LHCN-M2 (cell line): Measurements from ENCODE around the gene SLC12A2. TPM values are rescaled to one million over a fixed set of nuclear protein-coding genes. Genes with fewer than 3 reads are reported as not detected.

Experiments used
- DNase-seq: peaks from one replicate; pipeline ENCODE4 v3.0.0-alpha.2; 2012; ENCODE audit warnings: low read depth
- total RNA-seq: library from RNA; depleted of rRNA; stranded (reverse); fragments of >200 nt; gene quantifications from 2 replicates; pipeline ENCODE4 v1.2.3, GENCODE V29; 2014

The SLC12A2 gene
- total RNA-seq, 1 experiment from 2014 or later: 40.8 TPM

DNA sequence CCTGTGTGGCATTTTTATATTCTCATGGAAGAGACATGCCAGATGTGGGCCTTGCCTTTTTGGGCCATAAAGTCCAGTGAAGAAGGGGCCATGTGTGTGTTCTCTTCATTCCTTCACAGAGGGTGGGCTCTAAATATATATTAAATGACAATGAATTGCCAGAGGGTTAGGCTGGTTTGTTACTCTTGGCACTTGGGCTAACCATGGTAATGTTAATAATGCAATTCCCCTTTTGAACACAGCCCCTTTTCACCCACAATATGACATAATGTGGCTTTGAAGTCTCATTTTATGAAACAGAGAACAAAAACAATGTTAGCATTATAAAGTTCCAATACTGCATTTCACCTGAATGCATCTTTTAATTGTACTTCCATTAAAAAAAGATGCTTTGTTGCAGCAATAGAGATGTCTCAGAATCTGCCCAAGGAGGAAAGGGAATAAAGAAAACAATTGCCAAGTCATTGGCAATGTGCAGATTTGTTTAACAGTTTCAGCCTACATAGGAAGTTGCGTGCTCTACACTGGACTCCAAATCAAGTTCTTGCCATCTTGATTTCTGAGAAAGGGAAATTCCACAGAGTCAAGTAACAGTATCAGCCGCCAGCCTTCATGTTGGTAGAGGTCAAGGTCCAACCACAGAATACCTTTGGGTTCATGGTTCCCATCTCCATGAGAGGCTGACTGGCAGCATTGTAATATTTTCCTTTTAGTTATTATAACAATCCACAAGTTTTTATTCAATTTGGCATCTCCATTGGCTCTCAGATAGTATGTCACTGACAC, 141.9 kb downstream of the SLC12A2 start:
- peak; percentile 65 for DNase-seq

DNA sequence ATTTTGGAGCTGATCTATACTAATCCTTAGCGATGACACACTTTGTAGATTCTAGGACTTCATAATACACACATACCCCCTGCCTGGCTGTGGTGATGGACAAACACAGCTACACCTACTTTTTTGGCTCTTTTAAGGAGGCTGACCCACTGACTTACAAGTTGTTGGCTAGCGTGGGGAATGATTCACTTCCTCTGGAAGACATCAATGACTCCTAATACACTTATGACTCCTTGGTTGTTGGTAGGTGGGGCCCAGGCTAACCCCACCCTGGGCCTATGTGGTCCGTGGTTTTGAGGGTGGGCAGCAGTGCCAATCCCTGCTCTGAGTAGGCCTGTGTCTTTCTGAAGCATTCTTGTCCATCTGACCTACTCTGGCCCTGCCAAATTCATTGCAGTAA, 144.4 kb downstream of the SLC12A2 start:
- DNase-seq: peak; percentile 97

DNA sequence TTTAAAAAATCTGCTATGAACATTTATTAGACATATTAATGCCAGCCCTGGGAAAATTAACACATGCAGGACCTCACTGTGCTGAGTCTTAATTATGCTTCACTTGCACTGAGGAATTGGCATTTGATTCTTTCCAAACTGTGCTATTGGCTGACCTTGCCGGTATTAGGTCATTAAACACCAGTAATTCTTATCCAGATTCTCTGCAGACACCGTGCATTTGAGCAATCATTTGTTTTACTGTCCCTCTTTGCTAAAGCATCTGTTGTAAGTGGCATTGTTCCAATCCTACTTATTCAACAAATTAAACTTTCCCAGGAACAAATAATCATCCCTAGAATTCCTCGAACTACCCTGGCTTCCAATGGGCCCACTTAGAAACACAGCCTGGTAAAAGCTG, 145.0 kb downstream of the SLC12A2 start:
- DNase-seq: peak; percentile 78

DNA sequence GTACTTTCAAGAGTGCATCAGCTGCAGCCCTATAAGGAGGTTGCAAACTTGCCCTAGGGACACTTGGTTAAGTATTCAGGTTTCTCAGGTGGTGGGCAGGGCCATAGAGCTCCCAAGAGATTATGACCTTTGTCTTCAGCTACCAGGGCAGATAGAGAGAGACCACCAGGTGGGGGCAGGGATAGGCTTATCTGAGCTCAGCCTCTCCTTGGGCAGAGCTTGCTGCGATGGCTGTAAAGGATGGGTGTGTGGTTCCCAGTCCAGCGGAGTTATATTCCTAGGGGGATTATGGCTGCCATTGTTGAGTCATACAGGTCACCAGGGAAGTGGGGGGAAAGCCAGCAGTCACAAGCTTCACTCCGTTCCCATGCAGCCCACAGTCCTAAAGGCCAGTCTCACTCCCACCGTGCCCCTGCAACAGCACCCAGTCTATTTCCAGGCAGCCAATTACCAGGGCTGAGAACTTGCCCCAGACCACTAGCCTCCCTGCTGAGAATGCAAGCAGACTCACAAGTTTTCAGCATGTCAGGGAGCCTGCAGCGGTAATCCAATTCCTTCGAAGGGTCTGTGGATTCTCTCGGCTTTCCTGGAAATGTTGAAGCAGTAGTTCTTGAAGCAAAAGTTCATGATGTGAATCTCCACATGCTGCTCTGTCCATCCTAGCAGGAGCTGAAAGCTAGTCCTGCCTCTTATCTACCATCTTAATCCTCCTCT, 151.5 kb downstream of the SLC12A2 start:
- DNase-seq: no peak

DNA sequence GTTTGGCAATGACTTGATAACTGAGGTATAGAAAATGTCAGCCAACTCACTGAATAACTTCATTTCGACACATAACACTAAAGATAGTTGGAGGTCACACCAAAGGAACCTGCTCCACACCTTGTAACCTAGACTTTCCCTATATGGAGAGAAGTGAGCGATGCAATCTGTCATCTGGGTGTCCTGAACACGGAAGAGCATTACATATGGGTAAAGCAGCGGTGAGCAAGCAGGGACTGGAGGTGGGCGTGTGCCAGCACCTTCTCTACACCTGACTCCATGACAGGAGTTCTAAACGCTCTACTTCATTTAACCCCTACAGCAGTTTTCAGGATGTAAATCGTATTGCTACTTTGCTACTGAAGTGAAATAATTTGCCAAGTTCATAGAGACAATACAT, 152.8 kb downstream of the SLC12A2 start:
- no peak for DNase-seq

DNA sequence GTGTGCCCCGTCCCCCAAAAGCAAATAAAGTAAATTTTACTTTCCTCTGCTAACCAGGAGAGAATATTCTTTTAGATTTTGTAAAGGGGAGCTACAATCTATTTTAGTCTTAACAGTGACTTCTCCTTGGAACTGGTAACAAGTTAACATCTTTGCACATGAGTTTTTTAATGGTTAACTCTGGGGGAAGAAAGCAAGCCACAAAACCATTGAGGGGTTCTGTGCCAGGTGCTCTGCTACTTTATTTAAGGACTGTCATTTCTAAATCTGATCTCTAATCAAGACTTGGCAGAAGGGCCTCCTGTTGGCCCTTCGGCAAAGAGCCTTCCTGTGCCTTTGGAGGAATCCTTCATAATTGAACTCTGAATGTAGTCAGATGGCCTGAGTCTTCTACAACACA, 153.4 kb downstream of the SLC12A2 start:
- DNase-seq: no peak

DNA sequence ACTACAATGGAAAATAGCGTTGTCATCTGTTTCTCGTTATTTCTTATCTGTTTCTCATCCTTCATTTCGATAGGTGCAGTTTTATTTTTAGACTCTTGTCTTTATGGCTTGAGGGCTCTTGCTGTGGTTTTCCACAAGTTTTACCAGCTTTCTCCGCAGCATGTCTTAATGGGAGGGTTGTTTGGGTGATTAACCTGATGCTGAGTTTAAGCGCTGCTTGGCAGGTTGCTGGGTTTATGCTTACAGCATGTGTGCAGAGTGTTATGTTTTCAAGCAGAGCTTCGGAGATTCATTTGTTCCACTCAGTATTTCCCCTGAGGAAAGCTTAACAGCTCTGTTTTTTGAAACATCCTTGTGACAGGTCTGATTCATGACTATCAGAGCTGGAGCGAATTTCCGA, 154.0 kb downstream of the SLC12A2 start:
- DNase-seq: no peak
